ENCODE measurements around the gene ZIC2. TPM values are rescaled to one million over a fixed set of nuclear protein-coding genes. Genes with fewer than 3 reads are reported as not detected.

The ZIC2 gene
- total and polyA plus RNA-seq, 2 of the 8 experiments (the other 6 are each of a cell fraction or from before 2014, with no cell fraction given), result 53.2 to 372 TPM

- TF ChIP-seq CHD7 (IDR thresholded peaks at IDR 0.05; ENCODE audit: insufficient replicate concordance, low read length) (no peak), SP4 (IDR thresholded peaks at IDR 0.05; ENCODE audit: low read length) (no peak), CTBP2 (IDR thresholded peaks at IDR 0.05; ENCODE audit: borderline replicate concordance, insufficient read depth, insufficient read length, low read length) (no peak), TBP (IDR thresholded peaks at IDR 0.05; ENCODE audit: low read depth, low read length) (no peak), CHD2 (IDR thresholded peaks at IDR 0.05; ENCODE audit: low read length) (no peak), KDM4A (IDR thresholded peaks at IDR 0.05; ENCODE audit: low read depth, low read length, severe bottlenecking) (no peak), SIN3A (conservative IDR thresholded peaks at IDR 0.05 in 1 of 2, IDR thresholded peaks at IDR 0.05 in 1 of 2; ENCODE audit: low read depth in 1 of 2, low read length in 2 of 2) (peak; percentile 46 to 73; a peak in 2 of 4 replicates), RFX5 (IDR thresholded peaks at IDR 0.05; ENCODE audit: borderline replicate concordance, low read depth, low read length) (no peak), SP1 (IDR thresholded peaks at IDR 0.05; ENCODE audit: low read depth, low read length) (no peak)
Measured at GRCh38 chr13:99984461-99985240, 3.1 kb downstream of the ZIC2 start (continued).
